Measurements from ENCODE around the gene CST3.
"Not testable (repeated sequence)": the region's sequence is repeated elsewhere in the genome, so short reads cannot be mapped to it uniquely, and the experiment has no call there.

Gene CST3

DNA sequence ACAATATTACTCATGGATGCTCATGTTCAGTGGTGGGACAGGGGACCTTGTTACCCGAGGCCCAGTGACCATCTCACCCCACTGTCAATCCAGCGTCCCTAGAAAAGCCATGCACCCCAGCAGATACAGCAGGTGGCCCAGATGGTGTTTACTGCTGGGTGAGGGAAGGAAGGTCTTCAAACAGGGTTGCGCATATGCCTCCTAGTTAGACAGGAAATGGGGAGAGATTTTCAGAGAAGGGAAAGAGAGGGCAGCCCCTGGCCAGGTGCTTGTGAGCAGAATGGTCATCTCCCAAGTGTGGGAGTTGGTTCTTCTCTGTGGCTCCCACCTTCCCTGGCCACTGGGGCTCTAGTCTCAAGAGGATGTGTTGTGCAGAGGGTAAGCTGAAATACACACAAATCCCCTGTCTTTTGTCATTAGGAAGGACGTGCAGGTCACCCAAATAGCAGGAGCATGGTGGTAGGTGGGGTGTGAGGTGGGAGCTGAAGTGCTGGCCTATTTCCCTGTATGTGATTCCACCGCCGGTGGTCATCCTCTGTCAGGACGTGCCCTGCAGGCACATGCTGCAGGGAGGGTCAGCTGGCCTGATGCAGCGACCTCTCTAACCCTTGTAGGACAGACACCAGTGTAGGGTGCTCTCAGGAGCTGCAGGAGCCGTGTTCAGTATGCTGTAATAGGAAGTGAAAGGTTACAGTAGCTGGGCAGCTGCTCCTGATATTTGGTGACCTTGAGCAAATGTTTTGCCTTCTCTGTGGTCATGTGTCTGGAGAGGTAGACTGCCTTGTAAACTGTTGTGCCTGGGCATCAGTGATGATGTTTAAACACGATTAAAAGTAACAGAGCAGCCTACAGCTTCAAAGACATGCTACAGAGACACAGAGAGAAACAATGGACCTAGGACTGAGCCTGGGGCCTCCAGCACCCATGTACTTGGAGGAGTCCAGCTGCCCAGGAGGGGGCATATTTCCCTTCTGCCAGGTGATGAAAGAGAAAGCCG is 3.2 kb upstream of the CST3 start:
- DNase-seq, result no peak

- DNase-seq, result no peak
These were observed 2.4 kb upstream of the CST3 start for GRCh38 chr20:23640018-23640601.

DNA sequence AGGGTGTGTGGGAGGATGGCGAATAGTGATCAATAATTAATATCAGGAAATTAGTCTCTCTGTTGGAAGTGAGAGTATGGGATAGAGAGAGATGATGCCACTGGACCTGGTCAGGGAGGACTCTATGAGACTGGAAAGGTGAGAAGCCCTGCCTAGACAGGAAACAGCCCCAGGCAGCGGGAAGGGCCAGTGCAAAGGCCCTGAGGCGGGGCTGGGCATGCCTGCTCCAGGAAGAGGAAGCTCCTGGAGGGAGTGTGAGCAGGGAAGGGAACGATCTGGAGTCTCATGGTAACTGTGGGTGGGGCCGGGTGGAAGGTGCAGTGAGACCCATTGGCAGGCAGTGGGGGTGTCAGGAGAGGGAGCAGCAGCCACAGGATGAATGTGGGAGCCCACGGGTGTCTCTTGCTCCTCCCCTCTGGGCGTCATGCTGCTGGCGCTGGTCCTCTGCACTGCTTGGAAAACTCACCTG is 1.8 kb upstream of the CST3 start:
- no peak for DNase-seq

DNA sequence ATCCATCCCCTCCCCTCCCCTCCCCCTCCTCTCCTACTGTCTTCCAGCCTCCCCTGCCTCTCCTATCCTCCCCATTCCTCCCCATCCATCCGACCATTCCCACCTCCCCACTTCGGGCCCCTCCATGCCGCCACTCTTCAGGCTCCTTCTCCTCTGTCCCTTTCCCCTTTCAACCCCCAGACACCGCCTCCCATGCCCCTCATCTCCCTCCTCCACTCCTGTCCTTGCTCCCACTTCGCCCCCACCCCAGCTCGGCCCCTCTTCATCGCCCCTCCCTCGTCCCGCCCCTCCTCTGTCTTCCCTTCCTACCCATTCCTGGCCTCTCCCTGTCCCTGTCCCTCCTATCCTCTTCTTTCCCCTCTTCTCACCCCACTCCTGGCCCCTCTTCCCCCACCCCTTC is 554 bp upstream of the CST3 start:
- DNase-seq, result no peak

- no peak for DNase-seq
These were observed 860 bp downstream of the CST3 start for GRCh38 chr20:23636908-23637281.

DNA sequence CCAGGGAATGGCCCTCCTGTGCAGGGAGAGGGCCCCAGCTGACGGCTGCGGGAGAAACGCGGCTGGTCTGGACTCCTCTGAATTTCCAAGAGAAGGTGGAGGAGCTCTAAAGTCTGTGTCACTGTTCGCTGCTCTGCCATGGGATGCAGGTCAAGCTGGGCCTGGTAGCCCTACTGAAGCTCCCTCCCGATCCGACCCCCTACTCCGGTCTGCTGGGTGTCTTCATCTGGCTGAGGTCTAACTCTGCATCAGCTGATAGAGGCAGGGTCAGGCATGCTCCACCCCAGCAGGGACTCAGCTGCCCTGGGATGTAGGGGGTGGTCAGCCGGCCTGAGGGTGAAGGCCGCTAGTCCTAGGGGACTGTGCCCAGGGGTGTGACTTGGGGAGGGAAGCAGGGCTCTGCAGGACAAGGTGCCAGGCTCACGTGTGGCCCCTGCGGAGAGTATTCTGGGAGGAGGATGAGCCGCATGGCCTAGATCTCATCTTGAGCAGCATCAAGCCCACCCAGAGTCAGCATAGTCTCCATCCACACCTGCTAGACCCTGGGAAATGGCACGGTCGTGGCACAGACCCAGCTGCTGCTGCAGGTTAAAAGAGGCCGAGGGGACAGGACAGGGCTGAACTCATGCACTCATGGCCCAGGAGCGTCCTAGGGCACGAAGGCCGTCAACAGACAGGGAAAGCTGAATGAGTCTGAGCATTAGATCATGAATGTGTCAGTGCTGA is 1.4 kb downstream of the CST3 start:
- DNase-seq, result no peak

DNA sequence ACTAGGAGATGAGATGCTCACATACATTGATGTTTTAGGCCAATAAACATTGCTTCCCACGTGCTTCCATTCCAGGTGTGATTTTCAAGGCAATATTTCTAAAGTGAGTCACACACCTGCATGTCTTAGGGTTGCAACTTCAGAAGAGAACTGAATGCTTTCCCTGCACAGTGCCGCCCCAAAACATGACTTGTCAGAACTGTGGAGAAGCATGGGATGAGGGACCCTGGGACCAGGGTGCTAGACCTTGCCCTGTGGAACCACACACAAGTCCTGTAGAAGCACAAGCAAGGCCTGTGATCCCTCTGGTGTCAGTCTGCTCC is 2.0 kb downstream of the CST3 start:
- not testable (repeated sequence) for DNase-seq

DNA sequence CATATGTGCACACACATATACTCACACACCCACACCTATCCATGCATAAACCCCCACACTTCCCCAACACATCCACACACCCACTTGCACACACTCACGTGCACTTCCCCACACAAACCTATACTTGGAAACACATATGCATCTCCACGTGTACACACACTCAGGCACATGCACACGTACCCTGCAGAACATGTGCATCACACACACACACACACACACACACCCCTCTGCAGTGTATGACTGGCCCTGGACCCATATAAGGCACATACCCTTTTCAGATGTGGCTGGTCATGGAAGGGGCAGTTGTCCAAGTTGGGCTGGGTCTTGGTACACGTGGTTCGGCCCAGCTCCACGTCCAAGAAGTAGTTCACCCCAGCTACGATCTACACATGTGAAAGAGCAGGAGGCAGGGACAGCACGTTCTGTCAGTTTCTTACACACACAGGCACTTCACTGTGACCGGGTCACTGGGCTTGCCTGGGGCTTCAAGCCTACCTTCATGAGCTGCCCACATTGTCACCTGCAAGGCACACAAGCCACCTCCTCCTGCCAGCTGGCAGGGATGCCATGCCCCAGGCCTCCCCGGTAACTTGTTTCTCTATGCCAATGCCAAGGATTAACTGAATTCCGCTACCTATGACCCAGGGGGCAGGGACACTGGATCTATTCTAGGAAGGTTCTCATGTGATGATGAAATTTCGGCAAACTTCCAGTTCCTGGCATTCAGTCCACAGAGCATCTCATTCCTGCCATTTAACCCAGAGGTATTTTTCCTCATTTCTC is 2.6 kb downstream of the CST3 start:
- DNase-seq, result no peak

DNA sequence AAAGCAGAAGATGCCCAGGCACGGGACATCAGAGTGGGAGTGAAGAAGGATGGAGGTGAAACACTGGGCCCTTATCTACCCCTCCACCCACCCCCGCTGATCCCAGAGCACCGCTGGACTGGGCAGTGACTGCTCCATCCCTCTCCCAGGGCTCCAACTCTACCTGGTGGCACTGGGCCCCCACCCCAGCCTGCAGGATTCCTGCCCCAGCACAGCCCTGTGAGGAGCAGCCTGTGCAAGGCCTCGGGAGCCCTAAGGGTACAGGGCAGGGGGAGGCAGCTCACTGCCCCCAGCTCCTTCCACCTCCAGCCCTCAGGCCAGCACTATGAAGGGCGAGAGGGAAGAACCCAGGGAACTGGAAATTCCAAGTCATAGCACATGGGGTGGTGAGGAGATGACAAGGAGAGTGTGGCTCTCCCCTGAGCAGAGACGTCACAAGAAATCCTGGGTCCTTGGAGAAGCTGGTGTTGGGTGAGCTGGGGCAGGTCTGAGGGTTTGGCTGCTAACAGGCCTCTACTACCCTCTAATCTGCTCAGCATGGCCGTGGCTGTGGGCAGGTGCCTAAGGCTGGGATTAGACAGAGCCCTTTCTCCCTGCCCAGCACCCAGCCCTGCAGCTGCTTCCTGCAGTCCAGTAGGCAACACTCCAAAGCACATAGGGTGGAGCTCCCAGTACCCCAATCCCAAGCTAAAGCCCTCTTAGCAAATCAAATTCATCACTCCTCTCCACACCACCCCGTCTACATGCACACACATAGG is 3.5 kb downstream of the CST3 start:
- DNase-seq, result no peak

DNA sequence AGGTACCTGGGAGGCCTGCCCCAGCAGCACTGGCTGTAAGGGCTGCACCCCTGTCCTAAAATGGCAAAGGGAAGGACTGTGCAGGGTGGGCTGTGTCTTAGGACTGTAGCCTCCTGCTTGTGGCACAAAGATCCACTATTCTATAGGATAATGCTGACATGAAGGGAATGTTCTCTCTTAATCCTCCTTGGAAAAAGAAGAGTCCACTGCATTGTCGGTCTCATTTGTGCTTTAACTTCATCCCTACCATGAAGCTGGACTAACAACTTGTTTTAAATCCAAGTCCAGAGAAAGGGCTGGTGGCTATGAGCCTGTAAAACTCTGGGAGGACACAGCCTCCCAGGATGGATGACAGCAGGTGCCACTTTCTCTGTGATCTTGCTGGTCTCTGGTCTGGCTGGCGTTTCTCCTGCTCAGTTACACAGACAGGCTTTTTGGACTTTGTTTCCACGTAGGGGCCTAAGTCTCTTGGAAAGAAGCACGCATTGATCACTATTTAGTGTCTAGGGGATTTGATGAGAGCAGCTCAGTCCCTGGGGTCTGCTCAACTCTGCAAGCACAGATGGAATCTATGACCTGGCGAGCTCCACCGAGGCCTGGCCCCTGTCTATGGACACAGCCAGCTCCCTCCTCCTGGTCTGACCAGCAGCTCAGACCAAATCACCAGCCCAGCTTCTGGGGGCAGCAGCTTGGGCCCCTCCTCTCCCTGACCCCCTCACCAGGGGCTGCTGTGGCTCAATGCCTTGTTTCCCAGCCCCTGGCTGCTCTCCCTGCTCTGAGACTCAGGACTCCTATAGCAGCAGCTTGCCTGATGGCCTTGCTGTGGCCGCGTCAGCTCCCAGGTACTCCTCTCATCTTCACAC is 4.8 kb downstream of the CST3 start:
- no peak for DNase-seq

- no peak for DNase-seq
These were observed 5.6 kb downstream of the CST3 start for GRCh38 chr20:23631981-23632710.

DNA sequence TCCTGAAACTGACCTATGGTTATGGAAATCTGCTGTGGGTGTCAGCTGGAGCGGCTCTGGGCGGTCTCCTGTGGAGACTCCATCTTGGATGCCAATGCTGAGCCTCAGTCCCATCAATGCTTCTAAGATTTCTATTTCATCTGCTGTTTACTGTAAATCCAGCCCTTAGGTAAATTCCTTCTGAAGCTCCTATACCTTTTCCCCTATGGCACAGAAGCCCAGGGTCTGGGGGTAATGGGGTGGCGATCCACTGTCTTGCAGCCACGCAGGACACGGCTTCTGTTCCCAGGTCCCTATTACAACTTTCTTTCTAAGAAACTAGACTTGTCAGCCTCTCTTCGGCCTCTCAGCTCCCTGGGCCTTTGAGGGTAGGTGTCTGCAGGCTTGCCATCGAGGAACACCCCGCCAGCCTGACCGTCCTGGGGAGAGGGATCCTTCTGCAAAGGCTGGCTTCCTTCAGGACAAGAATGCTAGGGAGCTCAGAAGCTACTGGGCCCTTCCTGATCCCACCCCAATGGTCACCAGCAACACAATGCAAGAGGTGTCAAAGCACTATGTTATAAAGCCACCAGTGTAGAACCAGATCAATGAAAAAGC is 6.4 kb downstream of the CST3 start:
- no peak for DNase-seq

DNA sequence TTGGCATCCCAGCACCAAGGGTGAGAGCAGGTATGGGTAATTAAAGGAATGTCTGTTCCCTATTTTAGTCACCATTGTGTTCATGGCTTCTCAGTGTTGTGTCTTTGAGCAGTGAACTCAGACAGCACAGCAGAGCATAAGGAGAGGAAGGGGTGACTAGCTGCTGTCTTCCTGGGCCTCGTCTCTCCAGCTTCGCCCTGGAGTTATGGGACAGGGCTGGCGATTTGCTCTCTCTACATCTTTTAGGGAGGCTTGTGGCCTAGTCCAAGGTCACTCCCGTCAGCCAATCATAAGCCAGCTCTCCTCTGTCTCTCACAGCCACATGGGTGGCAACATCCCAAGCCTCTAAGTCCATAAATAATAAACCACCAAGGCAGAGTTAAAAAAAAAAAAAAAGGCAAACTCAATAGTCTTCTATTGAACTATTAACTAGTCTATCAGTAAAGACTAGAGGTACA is 7.3 kb downstream of the CST3 start:
- no peak for DNase-seq

- DNase-seq, result no peak
These were observed 8.0 kb downstream of the CST3 start for GRCh38 chr20:23629542-23630391.

DNA sequence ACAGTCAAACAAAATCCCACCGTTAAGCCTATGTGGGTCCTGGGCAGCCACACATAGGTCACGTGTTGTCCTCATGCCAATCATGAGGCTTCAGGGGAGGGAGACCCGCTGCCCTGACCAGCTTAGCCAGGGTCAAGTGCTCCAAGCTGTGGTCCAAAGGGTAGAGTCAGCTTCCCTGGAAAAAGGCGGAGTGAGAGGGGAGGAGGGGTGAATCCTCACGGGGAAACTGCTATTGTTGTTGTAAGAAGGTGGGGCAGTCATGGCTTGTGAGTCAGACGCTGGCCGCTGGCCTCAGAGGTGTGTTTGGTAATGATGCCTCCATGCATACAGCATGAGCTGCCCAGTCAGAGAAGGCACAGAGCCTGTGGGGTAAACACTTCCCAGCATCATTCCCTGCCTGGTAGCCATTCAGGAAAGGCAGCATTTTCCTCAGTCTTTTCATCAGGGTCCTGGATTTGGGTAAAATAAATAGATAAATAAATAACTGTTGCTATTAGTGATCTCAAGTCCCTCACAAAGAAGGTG is 8.7 kb downstream of the CST3 start:
- DNase-seq, result no peak

DNA sequence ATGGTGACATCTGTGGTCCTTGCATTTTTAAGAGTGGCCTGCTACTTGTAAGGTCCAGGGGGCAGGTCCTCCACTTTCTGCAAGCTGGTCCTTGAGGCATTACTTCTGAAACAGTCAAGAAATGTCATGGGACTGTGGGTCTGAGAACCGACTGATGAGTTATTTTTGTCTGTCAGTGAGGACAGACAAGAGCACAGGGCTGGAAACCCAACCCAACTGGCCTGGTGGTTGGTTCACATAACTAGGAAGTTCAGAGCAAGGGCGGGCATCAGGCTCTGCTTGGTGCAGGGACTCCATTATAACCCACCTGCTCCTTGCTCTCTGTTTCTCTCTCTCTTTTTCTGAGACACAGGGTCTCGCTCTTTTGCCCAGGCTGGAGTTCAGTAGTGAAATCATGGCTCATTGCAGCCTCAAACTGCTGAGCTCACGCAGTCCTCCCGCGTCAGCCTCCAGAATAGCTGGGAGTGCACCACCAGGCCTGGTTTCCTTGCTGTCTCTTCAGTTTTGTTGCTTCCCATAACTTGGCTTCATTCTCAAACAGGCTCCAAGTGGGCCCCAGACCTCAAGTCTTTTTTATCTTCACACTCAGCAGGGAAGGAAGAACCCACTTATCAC is 9.2 kb downstream of the CST3 start:
- DNase-seq, result no peak

- DNase-seq, result no peak
These were observed 10.3 kb downstream of the CST3 start for GRCh38 chr20:23627501-23627900.

GRCh38 chr20:23626040-23626620 is 11.6 kb downstream of the CST3 start:
- no peak for DNase-seq
